ENCODE results near the gene PLPP2.

The PLPP2 gene

GRCh38 chr19:291006-291521, at the start of gene PLPP2:
Gene PLPP2, minus strand, starts transcription at chr19:291403. Its CDS starts 67 bp downstream, at chr19:291336.
- DNase-seq (ENCODE audit: low read depth) = no peak
- no peak within 1 kb of the TSS for H3K4me3 ChIP-seq (ENCODE audit: low read depth, low read length)
- no peak for TF ChIP-seq CTCF (IDR thresholded peaks at IDR 0.05; ENCODE audit: insufficient read depth, low read depth, low read length, missing control alignments)

DNA sequence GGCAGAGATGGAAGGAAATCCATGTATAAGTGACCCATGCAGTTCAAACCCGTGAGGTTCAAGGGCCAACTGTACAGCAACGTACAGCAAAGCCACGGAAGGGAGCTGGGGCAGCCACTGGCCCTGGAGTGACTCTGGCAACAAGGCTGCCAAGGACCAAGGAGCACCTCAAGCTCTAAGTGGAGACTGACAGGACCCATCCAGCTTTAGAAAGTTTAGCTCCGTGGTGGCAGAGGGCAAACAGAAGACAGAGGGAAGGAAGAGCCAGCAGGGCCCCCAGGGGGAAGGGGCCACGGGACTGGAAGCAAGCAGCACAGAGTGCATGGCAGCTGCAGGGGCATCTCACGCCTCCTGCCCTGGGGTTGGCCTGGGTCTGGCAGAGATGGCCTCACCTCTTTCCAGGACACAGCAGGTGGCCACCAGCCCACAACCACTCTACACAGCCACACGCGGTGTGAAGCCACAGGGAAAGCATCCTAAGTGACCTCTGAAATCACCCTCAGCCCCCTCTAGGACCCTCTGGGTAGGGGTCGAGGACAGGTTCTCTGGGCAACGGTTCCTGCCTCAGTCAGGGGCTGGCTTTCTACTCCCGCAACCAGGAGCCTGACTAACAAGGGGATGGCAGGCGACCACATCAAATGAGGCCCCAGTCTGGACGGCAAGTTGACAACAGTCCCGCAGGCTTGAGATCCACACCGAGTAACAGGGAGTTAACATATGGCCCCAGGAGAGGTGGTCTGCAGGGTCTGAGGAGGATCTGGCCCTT, 49.6 kb upstream of the PLPP2 start:
- no peak for TF ChIP-seq CTCF (IDR thresholded peaks at IDR 0.05; ENCODE audit: insufficient read depth, low read depth, low read length, missing control alignments)
- no peak for DNase-seq (ENCODE audit: low read depth)
- H3K4me3 ChIP-seq (ENCODE audit: low read depth, low read length) = no peak overlapping the region

- no peak overlapping the region for H3K4me3 ChIP-seq (ENCODE audit: low read depth, low read length)
- no peak for DNase-seq (ENCODE audit: low read depth)
- no peak for TF ChIP-seq CTCF (IDR thresholded peaks at IDR 0.05; ENCODE audit: insufficient read depth, low read depth, low read length, missing control alignments)
Measured at GRCh38 chr19:339262-339887, 48.2 kb upstream of the PLPP2 start.

DNA sequence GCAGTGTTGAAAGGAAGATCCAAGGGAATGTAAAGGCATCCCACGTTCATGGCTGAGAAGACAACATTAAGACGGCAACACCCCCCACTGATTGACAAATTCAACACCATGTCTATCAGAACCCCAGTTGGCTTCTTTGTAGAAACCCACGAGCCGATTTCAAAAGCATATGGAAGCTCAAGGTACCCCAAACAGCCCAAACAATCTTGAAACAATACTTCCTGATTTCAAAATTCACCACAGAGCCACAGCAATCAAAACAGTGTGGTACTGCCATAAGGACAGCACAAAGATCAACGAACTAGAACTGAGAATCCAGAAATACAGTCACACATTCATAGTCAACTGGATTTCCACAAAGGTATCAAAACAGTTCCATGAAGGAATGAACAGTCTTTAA, 47.2 kb upstream of the PLPP2 start:
- TF ChIP-seq CTCF (IDR thresholded peaks at IDR 0.05; ENCODE audit: insufficient read depth, low read depth, low read length, missing control alignments) = no peak
- no peak for DNase-seq (ENCODE audit: low read depth)
- no peak overlapping the region for H3K4me3 ChIP-seq (ENCODE audit: low read depth, low read length)

DNA sequence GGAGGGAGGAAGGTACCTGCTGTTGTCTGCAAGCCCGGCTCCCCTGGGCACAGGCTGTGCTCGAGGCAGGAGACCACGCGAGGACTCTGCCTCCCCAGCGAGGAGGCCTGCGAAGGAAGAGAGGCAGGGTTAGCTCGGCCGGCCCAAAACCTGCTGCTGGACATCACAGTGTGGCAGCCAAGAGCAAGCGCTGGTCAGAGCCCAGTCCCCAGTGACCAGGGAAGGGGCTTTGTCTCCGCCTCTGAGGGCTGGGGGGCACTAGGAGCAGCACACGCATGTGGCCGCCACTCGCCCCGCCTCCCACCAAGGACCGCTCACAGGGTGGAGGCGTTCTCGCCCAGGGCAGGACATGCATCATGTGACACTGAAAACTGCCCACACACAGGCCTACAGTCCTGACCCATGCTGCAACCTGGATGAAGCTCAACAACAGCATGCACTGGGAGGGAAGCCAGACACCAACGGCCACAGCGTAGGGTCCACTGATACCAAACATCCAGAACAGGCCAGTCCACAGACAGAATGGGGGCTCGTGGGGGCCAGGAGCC, 44.9 kb upstream of the PLPP2 start:
- no peak for DNase-seq (ENCODE audit: low read depth)
- H3K4me3 ChIP-seq (ENCODE audit: low read depth, low read length) = no peak overlapping the region
- no peak for TF ChIP-seq CTCF (IDR thresholded peaks at IDR 0.05; ENCODE audit: insufficient read depth, low read depth, low read length, missing control alignments)

DNA sequence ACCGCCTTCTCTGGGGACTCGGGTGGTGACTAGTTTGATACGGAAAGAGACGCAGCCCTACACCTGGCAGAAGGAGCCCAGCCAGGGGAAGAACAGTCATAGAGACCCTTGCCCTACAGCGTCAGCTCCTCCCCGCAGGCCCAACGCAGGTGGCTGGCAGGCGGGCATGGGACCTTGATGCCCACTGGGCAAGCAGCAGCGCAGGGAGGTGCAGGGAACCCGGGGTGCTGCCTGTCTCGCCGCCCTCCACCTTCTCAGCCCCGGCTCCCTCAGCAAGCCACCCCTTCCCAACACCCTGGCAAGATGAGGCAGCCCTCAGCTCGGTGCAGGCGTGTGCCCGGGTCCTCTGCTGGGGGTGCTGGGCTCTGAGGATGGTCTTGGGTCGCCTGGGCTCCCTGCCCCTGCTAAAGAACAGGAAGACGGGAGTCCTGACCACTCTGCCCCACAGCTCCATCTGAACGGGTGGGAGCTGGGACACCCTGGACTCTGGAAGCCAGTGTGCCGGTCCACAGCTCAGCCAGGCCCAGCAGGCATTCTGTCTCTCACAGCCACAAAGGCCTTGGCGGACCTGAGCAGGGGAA, 44.4 kb upstream of the PLPP2 start:
- TF ChIP-seq CTCF (IDR thresholded peaks at IDR 0.05; ENCODE audit: insufficient read depth, low read depth, low read length, missing control alignments) = no peak
- no peak for DNase-seq (ENCODE audit: low read depth)
- no peak overlapping the region for H3K4me3 ChIP-seq (ENCODE audit: low read depth, low read length)

Data from GM12865 (cell line).